Effector memory CD8-positive, alpha-beta T cell (primary cell): ENCODE results near the gene REPS2.
"Not testable (repeated sequence)": the region's sequence is repeated elsewhere in the genome, so short reads cannot be mapped to it uniquely, and the experiment has no call there.

Experiments
- ATAC-seq: fragments of 150-1000 bp; cut with Tn5 transposase; replicated peaks from 2 replicates; pipeline ENCODE4 v1.10.0; 2021; ENCODE audit warnings: mild to moderate bottlenecking, moderate library complexity
- DNase-seq, 3 experiments: peaks; one replicate each; pipeline ENCODE4 v3.0.0; 2021
- H3K27ac Mint-ChIP-seq, 2 donors: one replicate each; pipeline ENCODE4 v1.8.0; 2022; ENCODE audit warnings: mild to moderate bottlenecking in 2 of 2, mixed read lengths in 2 of 2, moderate library complexity in 2 of 2
- H3K27me3 Mint-ChIP-seq, 2 donors: one replicate each; pipeline ENCODE4 v1.8.0; 2022; ENCODE audit warnings: mixed read lengths in 2 of 2
- H3K36me3 Mint-ChIP-seq: one replicate; pipeline ENCODE4 v1.8.0; 2022; ENCODE audit warnings: mild to moderate bottlenecking, moderate library complexity, mixed read lengths; ENCODE audit not compliant: insufficient read depth
- H3K4me1 Mint-ChIP-seq, 2 donors: one replicate each; pipeline ENCODE4 v1.8.0; 2022; ENCODE audit warnings: low read depth in 2 of 2, mixed read lengths in 2 of 2
- H3K4me3 Mint-ChIP-seq, 2 donors: one replicate each; pipeline ENCODE4 v1.8.0; 2022; ENCODE audit warnings: mild to moderate bottlenecking in 2 of 2, mixed read lengths in 2 of 2, moderate library complexity in 2 of 2
- H3K9me3 Mint-ChIP-seq, 2 donors: one replicate each; pipeline ENCODE4 v1.8.0; 2022; ENCODE audit warnings: mixed read lengths in 2 of 2

The REPS2 gene

DNA sequence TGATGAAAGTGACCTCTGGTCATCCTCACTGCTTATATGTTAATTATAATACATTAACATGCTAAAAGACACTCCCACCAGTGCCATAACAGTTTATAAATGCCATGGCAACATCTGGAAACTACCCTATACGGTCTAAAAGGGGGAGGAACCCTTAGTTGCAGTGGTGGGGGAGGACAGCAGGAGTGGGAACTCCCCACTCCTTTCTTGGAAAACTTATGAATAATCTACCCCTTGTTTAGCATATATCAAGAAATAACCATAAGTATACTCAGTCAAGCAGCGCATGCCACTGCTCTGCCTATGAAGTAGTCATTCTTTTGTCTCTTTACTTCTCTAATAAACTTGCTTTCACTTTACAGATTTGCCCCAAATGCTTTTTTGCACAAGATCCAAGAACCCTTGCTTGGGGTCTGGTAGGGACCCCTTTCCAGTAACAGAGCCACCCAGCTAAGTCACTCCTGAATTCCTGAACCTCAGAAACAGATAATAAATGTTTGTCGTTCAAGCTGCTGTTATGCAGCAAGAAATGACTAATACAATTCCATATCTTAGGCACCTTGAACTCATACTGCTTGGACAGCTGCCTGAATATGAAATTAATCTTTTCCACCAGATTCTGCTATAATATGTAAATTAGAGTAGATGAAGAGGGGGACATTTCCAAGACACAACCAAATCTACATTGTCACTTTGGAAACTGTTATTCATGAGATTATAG is 14.4 kb upstream of the REPS2 start:
- Mint-ChIP-seq H3K27ac (no peak overlapping the region), H3K27me3 (peaks cover 0 to 7% of the 10 kb centered on the region in 2 donors), H3K9me3 (no peaks in the 10 kb centered on the region), H3K4me1 (no peaks in the 10 kb centered on the region), H3K36me3 (peaks cover 3% of the 10 kb centered on the region), H3K4me3 (no peak overlapping the region)
- ATAC-seq (no peak), DNase-seq (no peak)

- no peak overlapping the region for H3K27ac Mint-ChIP-seq
- H3K4me3 Mint-ChIP-seq, result no peak overlapping the region
- H3K4me1 Mint-ChIP-seq, result no peaks in the 10 kb centered on the region
- no peaks in the 10 kb centered on the region for H3K9me3 Mint-ChIP-seq
- ATAC-seq (no peak), DNase-seq (no peak)
- peaks cover 3% of the 10 kb centered on the region for H3K36me3 Mint-ChIP-seq
- H3K27me3 Mint-ChIP-seq, result peaks cover 0 to 7% of the 10 kb centered on the region in 2 donors
Observed at GRCh38 chrX:16934185-16934584, 12.3 kb upstream of the REPS2 start.

GRCh38 chrX:16946971-16947562 is 609 bp downstream of the REPS2 start:
- Mint-ChIP-seq H3K9me3 (no peaks in the 10 kb centered on the region), H3K4me3 (peak overlapping the region; percentile 80 to 85), H3K36me3 (no peaks in the 10 kb centered on the region), H3K27me3 (peaks cover 0 to 5% of the 10 kb centered on the region in 2 donors), H3K27ac (peak overlapping the region in 1 of 2 donors; percentile 57), H3K4me1 (peaks cover 3 to 4% of the 10 kb centered on the region in 2 donors)
- DNase-seq (peak in 2 of 3 experiments; percentile 1 to 2), ATAC-seq (peak; percentile 25)

- Mint-ChIP-seq H3K9me3 (no peaks in the 10 kb centered on the region), H3K27ac (no peak overlapping the region), H3K4me1 (peaks cover 3 to 4% of the 10 kb centered on the region in 2 donors), H3K36me3 (no peaks in the 10 kb centered on the region), H3K27me3 (peaks cover 5 to 6% of the 10 kb centered on the region in 2 donors), H3K4me3 (no peak overlapping the region)
- no peak for DNase-seq
- no peak for ATAC-seq
Observed at GRCh38 chrX:16950423-16950822, 4.0 kb downstream of the REPS2 start.

- DNase-seq (no peak), ATAC-seq (no peak)
- H3K9me3 Mint-ChIP-seq, result no peaks in the 10 kb centered on the region
- H3K27me3 Mint-ChIP-seq, result peaks cover 15 to 17% of the 10 kb centered on the region in 2 donors
- H3K4me1 Mint-ChIP-seq, result no peaks in the 10 kb centered on the region
- H3K36me3 Mint-ChIP-seq, result no peaks in the 10 kb centered on the region
- no peak overlapping the region for H3K27ac Mint-ChIP-seq
- no peak overlapping the region for H3K4me3 Mint-ChIP-seq
Observed at GRCh38 chrX:16953606-16954211, 7.3 kb downstream of the REPS2 start.

DNA sequence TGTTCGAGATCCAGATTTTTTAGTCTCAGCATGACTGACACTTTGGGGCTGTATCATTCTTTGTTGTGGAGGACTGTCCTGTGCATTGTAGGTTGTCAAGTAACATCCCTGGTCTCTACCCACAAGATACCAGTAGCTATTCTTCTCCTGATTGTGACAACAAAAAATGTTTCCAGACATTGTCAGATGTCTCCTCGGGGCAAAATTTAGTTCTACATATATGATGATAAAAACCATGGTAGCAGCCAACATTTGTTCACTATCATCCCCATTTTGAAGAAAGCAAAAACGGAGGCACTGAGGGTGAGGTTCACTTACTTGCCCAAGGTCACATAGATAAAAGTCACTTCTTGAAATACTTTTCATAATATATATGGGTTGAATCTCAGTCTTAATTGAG is 11.3 kb downstream of the REPS2 start:
- H3K27me3 Mint-ChIP-seq, result peaks cover 14 to 16% of the 10 kb centered on the region in 2 donors

GRCh38 chrX:16958356-16958755 is 11.9 kb downstream of the REPS2 start:
- no peaks in the 10 kb centered on the region for H3K36me3 Mint-ChIP-seq
- no peaks in the 10 kb centered on the region for H3K9me3 Mint-ChIP-seq

More for the DNA sequence above, 11.3 kb downstream of the REPS2 start:
- Mint-ChIP-seq H3K9me3 (no peaks in the 10 kb centered on the region), H3K4me3 (no peak overlapping the region), H3K27ac (no peak overlapping the region), H3K4me1 (no peaks in the 10 kb centered on the region), H3K36me3 (no peaks in the 10 kb centered on the region)
- no peak for ATAC-seq
- DNase-seq, result no peak

GRCh38 chrX:16962661-16963060 is 16.2 kb downstream of the REPS2 start:
- not testable (repeated sequence) for H3K4me1 Mint-ChIP-seq
- peaks cover 10 to 12% of the 10 kb centered on the region in 2 donors for H3K27me3 Mint-ChIP-seq

More at GRCh38 chrX:16958356-16958755, 11.9 kb downstream of the REPS2 start:
- peaks cover 14 to 16% of the 10 kb centered on the region in 2 donors for H3K27me3 Mint-ChIP-seq
- DNase-seq, result no peak
- no peaks in the 10 kb centered on the region for H3K4me1 Mint-ChIP-seq
- H3K4me3 Mint-ChIP-seq, result no peak overlapping the region
- no peak for ATAC-seq
- no peak overlapping the region for H3K27ac Mint-ChIP-seq

GRCh38 chrX:16963216-16963615 is 16.8 kb downstream of the REPS2 start:
- ATAC-seq (no peak), DNase-seq (no peak)
- H3K36me3 Mint-ChIP-seq, result no peaks in the 10 kb centered on the region
- H3K4me3 Mint-ChIP-seq, result no peak overlapping the region
- H3K9me3 Mint-ChIP-seq, result no peaks in the 10 kb centered on the region
- H3K4me1 Mint-ChIP-seq, result no peaks in the 10 kb centered on the region
- H3K27ac Mint-ChIP-seq, result no peak overlapping the region
- peaks cover 6% of the 10 kb centered on the region in 2 donors for H3K27me3 Mint-ChIP-seq

More at GRCh38 chrX:16962661-16963060, 16.2 kb downstream of the REPS2 start:
- H3K27ac Mint-ChIP-seq, DNase-seq, H3K9me3 Mint-ChIP-seq, H3K4me3 Mint-ChIP-seq, H3K36me3 Mint-ChIP-seq, ATAC-seq: not testable (repeated sequence)

DNA sequence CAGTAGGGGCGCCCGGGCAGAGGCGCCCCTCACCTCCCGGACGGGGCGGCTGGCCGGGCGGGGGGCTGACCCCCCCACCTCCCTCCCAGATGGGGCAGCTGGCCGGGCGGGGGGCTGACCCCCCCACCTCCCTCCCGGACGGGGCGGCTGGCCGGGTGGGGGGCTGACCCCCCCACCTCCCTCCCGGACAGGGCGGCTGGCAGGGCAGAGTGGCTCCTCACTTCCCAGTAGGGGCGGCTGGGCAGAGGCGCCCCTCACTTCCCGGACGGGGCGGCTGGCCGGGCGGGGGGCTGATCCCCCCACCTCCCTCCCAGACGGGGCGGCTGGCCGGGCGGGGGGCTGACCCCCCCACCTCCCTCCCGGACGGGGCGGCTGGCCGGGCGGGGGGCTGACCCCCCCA is 18.5 kb downstream of the REPS2 start:
- H3K9me3 Mint-ChIP-seq, ATAC-seq, H3K4me1 Mint-ChIP-seq, H3K4me3 Mint-ChIP-seq, H3K27me3 Mint-ChIP-seq, H3K36me3 Mint-ChIP-seq, H3K27ac Mint-ChIP-seq, DNase-seq: not testable (repeated sequence)

DNA sequence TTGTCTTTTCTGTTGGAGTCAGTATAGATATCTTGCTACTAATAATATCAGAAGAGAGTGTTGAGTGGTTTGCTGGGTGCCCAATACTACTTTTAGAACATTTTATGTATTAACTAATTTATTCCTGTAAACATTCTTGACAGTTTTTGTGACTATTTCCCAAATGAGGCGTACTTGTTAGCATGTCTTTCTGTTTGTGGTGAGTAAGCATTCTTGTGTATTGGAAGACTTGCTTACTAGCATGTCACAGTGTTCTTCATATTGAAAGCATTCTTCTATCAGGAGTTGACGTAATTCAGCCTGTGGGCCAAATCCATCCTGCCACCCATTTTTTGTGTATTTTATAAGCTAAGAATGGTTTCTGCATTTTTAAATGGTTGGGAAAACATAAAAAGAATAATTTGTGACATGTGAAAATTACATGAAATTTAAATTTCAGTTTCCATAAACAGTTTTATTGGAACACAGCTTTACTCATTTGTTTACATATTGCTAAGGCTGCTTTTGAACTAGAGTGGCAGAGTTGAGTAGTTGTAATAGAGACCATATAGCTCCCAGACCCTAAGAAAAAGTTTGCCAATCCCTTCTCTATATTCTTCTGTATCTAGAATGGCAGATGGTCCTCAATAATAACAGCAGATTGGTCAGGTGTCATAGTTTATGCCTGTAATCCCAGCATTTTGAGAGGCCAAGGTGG is 20.4 kb downstream of the REPS2 start:
- Mint-ChIP-seq H3K27ac (no peak overlapping the region), H3K27me3 (no peaks in the 10 kb centered on the region)

DNA sequence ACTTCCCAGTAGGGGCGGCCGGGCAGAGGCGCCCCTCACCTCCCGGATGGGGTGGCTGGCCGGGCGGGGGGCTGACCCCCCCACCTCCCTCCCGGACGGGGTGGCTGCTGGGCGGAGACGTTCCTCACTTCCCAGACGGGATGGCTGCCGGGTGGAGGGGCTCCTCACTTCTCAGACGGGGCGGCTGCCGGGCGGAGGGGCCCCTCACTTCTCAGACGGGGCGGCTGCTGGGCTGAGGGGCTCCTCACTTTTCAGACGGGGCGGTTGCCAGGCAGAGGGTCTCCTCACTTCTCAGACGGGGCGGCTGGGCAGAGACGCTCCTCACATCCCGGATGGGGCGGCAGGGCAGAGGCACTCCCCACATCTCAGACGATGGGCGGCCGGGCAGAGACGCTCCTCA is 22.3 kb downstream of the REPS2 start:
- H3K27me3 Mint-ChIP-seq, DNase-seq, H3K4me3 Mint-ChIP-seq, H3K36me3 Mint-ChIP-seq, H3K27ac Mint-ChIP-seq, ATAC-seq, H3K9me3 Mint-ChIP-seq, H3K4me1 Mint-ChIP-seq: not testable (repeated sequence)

More for the DNA sequence above, 20.4 kb downstream of the REPS2 start:
- DNase-seq, result no peak
- Mint-ChIP-seq H3K4me3 (no peak overlapping the region), H3K36me3 (no peaks in the 10 kb centered on the region), H3K4me1 (peaks cover 0 to 2% of the 10 kb centered on the region in 2 donors), H3K9me3 (no peaks in the 10 kb centered on the region)
- ATAC-seq, result no peak

GRCh38 chrX:16970977-16971376 is 24.5 kb downstream of the REPS2 start:
- Mint-ChIP-seq H3K4me3 (no peak overlapping the region), H3K9me3 (no peaks in the 10 kb centered on the region), H3K27me3 (no peaks in the 10 kb centered on the region), H3K4me1 (peaks cover 0 to 2% of the 10 kb centered on the region in 2 donors), H3K27ac (no peak overlapping the region), H3K36me3 (no peaks in the 10 kb centered on the region)
- DNase-seq (no peak), ATAC-seq (no peak)
